ENCODE data around the gene JARID2.

Gene JARID2

DNA sequence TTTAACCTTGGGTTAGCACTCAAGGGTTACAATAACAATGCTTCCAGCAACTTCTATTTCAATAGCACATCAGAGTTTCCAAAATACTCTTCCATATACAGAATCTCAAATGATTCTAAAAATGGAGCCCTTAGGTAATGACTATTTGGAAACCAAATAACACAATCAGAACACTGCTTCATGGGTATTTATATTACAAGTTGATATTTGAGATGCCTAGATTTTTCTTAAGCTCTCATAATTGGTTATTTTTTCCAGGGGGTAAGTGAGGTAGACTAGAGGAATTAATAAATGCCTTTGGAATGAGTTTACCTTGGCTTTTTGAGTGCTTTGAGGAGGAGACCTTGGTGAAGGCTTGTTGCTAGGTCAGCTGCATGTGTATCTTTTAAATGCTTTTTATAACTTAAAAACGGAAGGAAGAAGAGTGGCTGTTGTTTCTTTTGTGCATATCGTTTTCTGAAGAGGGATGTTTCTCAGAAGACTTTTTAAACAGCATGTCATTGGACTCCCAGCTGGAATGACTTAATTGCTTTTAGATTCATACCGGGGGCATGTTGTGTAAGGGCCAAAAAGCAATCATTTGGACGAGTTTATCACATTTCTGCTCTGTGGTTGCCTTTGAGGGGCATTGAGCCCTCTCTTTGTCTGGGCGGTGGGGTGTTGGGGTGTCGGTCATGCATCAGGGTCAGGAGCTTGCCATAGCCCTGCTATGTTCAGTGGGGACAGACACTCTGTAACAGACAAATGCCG is 230.9 kb downstream of the JARID2 start:
- DNase-seq: no peak

GRCh38 chr6:15477746-15478145 is 231.9 kb downstream of the JARID2 start:
- DNase-seq: no peak

GRCh38 chr6:15479761-15480160 is 233.9 kb downstream of the JARID2 start:
- DNase-seq: no peak

DNA sequence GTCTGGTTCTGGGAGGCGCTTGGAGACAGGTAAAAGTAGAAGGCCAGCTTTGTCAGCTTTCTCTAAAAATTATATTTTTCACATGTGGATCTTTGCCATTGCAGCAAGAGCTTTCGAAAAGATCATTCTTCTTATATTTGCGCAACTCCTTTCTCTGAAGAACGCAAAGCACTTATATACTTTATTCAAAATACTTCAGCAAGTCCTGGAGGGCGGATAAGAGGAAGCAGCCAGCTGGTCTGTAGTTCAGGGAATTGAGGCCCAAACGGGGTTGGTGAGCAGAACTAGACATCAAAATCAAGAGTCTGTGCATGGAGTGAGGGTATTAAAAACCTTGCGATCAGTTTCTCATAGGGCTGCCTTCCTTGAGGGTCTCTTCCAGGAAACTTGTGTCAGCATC is 234.7 kb downstream of the JARID2 start:
- DNase-seq: no peak

DNA sequence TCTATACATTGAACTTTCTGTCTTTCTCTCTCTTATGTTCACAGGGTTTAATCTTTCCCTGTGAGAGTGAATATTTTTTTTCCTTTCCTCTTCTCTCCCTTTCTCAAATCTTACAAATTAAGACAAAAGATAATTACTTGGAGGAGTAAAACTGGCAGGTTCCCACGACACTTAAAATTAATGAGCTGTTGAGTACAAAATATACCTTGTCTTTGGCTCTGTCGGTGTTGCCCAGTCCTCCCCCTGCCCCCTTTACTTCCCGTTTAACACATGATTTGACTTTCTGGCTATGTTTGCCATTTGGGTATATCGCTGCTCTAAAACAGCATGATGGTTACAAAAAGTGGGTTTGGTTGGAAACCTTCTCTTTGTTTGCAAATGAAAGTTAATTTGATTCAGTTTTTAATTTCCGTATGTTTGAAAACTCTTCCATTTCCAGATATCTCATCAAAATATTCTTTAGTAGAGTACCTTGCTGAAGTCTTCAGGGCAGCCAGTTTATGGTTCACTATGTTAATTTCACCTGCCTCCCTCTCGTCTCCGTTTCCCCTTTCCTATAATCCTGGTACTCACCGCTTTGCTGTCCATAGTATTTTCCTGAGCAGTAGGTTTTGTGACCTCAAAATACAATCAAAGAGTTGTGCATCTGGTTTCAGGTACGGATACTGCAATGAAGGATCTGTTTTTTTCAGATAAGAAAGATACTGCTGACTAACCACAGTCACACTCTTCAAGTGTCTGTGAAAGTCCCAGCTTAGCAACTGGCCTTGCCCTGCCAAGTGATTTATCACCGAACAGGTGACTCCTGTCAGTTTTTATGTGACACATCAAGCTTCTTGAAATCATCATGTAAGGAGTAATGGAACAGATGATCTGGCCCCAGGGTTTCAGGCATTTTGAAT is 235.8 kb downstream of the JARID2 start:
- no peak for DNase-seq

GRCh38 chr6:15483060-15483459 is 237.2 kb downstream of the JARID2 start:
- DNase-seq: no peak

DNA sequence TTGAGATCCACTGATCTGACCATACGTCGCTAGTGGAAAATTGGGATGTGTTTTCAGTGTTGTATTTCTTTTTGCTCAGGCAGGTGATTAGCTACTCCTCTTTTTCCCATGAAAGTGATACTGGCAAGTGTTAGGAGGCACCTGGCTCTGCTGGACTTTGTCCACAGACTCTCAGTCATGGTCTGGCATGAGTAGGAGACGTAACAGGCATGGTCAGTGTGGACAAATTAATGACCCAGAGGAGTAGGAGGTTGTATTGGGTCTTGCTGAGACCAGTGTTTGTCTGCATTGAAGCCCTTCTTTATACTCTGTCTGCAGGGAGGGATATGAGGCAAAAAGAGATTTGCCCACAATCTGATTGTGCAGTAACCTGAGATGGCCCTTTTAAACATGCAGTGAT is 238.3 kb downstream of the JARID2 start:
- DNase-seq: no peak

DNA sequence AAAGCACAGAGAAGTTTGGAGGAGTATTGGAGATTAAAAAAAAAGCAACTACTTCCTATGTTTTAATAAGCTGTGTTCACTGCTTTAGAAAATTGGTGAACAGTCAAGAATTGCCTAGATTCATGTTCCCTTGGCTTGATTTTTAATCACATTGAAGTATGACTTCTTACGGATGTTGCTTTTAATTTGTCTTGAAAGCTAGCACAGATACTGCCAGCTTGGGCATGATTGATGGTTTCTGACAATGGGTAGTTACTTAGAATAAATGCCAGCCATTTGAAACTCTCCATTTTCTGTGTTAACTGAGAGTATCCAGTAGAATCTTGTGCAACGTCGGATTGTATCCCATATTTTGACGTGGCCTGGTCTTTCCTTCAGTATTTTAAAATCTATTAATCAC is 239.0 kb downstream of the JARID2 start:
- no peak for DNase-seq

- DNase-seq: no peak
Observed at GRCh38 chr6:15485936-15486335, 240.1 kb downstream of the JARID2 start.

GRCh38 chr6:15487262-15487661 is 241.4 kb downstream of the JARID2 start:
- no peak for DNase-seq

- no peak for DNase-seq
Observed at GRCh38 chr6:15489261-15489962, 243.5 kb downstream of the JARID2 start.

GRCh38 chr6:15490242-15491100 is 244.6 kb downstream of the JARID2 start:
- DNase-seq: no peak

- DNase-seq: no peak
Observed at GRCh38 chr6:15491255-15491985, 245.6 kb downstream of the JARID2 start.

GRCh38 chr6:15491986-15492269 is 246.1 kb downstream of the JARID2 start:
- no peak for DNase-seq

GRCh38 chr6:15493437-15494168 is 247.7 kb downstream of the JARID2 start:
- DNase-seq: no peak

- no peak for DNase-seq
Observed at GRCh38 chr6:15495375-15495901, 249.6 kb downstream of the JARID2 start.

DNA sequence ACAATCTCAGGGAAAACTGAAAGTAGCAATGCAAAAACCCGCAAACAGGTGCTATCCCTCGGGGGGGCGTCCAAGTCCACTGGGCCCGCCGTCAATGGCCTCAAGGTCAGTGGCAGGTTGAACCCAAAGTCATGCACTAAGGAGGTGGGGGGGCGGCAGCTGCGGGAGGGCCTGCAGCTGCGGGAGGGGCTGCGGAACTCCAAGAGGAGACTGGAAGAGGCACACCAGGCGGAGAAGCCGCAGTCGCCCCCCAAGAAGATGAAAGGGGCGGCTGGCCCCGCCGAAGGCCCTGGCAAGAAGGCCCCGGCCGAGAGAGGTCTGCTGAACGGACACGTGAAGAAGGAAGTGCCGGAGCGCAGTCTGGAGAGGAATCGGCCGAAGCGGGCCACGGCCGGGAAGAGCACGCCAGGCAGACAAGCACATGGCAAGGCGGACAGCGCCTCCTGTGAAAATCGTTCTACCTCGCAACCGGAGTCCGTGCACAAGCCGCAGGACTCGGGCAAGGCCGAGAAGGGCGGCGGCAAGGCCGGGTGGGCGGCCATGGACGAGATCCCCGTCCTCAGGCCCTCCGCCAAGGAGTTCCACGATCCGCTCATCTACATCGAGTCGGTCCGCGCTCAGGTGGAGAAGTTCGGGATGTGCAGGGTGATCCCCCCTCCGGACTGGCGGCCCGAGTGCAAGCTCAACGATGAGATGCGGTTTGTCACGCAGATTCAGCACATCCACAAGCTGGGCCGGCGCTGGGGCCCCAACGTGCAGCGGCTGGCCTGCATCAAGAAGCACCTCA is 250.7 kb downstream of the JARID2 start:
- DNase-seq: no peak

DNA sequence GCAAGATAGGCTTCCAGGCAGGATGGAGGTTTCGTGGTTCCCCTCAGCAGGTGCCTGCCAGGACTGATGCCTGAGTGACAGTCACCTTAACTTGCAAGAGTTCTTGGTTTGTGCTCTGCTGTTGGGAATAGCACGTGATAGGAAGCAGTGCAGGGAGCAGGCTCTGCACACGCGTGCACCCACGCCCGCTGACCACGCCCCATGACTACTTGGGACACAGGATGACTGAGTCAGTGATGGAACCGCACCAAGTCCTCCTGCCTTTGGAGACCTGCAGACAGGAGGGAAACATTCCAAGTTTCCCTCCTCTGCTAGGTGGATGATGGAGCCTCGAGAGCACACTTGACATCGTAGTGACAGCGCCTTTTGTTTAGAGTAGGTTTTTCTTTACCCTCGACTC is 252.8 kb downstream of the JARID2 start:
- DNase-seq: no peak

GRCh38 chr6:15499125-15499524 is 253.3 kb downstream of the JARID2 start:
- no peak for DNase-seq

GRCh38 chr6:15499591-15499990 is 253.7 kb downstream of the JARID2 start:
- no peak for DNase-seq
